GM21825 (cell line): Measurements from ENCODE around the gene TRAPPC10.

Source experiments
- ATAC-seq: cut with Tn5 transposase; IDR thresholded peaks from one replicate; pipeline ENCODE4 v1.9.1; 2021; ENCODE audit warnings: mild to moderate bottlenecking, moderate library complexity; ENCODE audit not compliant: unreplicated experiment

TRAPPC10 gene, protein sequence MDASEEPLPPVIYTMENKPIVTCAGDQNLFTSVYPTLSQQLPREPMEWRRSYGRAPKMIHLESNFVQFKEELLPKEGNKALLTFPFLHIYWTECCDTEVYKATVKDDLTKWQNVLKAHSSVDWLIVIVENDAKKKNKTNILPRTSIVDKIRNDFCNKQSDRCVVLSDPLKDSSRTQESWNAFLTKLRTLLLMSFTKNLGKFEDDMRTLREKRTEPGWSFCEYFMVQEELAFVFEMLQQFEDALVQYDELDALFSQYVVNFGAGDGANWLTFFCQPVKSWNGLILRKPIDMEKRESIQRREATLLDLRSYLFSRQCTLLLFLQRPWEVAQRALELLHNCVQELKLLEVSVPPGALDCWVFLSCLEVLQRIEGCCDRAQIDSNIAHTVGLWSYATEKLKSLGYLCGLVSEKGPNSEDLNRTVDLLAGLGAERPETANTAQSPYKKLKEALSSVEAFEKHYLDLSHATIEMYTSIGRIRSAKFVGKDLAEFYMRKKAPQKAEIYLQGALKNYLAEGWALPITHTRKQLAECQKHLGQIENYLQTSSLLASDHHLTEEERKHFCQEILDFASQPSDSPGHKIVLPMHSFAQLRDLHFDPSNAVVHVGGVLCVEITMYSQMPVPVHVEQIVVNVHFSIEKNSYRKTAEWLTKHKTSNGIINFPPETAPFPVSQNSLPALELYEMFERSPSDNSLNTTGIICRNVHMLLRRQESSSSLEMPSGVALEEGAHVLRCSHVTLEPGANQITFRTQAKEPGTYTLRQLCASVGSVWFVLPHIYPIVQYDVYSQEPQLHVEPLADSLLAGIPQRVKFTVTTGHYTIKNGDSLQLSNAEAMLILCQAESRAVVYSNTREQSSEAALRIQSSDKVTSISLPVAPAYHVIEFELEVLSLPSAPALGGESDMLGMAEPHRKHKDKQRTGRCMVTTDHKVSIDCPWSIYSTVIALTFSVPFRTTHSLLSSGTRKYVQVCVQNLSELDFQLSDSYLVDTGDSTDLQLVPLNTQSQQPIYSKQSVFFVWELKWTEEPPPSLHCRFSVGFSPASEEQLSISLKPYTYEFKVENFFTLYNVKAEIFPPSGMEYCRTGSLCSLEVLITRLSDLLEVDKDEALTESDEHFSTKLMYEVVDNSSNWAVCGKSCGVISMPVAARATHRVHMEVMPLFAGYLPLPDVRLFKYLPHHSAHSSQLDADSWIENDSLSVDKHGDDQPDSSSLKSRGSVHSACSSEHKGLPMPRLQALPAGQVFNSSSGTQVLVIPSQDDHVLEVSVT

DNA sequence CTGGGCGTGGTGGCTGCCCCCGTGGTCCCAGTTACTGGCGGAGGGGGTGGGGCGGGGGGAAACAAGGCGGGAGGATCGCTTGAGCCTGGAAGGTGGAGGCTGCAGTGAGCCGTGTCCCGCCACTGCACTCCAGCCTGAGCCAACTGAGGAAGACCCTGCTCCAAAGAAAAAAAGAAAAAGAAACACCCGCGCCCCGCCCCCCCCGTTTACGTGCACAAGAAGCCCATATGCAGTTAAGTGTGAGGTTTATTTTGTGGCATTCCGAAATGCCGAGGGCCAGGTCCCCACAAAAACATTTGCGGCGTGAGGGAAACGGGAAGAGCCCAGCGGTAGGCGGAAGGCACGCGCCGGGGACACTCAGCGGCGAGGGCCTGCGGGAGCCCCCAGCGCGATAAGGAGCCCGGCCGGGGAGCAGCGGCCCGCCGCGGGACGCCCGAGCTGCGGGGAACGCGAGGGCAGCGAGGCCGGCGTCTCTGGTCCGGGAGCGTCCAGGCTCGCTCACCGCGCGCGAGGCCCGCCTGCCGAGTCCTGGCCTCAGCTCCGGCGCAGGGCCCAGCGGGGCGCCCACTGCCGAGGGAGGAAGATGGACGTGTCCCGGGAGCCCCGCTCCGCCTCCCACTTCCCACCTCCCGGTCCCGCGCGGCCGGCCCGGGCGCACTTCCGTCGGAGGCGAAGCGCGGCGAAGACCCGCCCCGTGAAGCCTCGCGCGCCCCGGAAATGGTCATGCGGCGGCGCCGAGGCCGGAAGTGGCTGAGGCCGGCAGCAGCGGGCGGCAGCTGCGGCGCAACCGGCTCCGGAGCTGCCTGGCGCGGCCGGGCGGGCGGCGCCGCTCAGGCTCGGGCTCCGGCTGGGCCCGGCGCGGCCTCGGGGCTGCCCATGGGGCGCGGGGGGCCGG lies at the start of gene TRAPPC10:
Gene TRAPPC10 (plus strand): TSS at position 731 of the 895 bp plus-strand sequence. CDS start 185 bp downstream, outside the sequence.
- ATAC-seq, result peak; percentile 60

DNA sequence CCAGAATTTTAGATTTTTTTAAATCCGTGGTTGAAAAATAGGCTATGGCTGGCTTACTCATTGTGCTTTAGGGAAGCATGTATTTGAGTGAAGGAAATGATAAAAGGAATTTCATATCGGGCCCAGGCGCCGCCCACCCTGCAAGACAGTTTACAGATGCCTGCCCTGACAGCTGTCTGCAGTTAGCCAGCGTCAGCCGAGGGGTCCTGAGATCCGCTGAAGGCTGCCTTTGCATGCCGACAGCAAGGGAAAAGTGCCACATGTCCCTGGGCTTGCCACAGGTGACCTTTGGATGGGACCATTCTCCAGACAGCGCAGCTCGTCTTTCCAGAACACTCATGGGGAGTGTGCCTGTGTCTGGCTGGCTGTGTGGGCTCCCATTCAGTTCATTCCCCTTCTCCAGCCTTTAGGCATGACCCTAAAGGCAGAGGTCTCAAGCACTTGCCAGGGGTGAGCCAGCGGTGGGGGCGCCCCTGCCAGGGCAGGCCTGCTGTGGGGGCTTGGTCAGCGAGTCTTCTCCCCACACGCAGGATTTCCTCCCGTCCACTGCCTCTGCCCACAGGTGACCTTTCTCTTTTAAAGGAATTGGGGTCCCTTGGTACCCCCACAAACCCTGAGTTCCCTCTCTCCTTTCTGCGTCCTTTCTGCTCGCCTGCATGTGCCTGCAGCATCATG lies 46.1 kb upstream of the TRAPPC10 start:
- ATAC-seq, result no peak

DNA sequence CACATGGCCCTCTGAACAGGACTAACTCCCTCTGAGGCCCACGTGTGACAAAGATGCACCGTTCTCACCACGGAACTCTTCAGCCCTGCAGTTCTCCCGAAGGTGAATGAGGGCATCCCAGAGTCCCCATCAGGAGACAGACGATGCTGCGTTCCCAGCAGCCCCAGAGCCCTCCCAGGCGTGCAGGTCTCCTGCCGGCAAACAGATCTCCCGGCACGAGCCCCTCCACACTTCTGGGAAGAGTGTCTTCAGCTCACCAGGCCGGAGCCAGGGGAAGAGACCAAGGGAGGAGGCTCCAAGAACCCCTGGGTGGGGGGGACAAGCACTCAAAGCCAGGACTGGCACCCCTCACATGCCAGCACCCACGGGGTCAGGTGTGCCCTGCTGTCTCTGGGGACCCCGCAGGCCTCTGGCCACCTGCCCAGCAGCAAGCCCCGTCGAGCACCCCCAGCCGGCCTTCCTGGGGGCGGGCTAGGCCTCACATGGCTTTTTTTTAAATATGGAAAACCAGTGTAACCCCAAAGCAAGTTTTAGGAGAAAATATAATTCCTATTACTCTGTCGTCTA lies 45.1 kb upstream of the TRAPPC10 start:
- ATAC-seq, result no peak

DNA sequence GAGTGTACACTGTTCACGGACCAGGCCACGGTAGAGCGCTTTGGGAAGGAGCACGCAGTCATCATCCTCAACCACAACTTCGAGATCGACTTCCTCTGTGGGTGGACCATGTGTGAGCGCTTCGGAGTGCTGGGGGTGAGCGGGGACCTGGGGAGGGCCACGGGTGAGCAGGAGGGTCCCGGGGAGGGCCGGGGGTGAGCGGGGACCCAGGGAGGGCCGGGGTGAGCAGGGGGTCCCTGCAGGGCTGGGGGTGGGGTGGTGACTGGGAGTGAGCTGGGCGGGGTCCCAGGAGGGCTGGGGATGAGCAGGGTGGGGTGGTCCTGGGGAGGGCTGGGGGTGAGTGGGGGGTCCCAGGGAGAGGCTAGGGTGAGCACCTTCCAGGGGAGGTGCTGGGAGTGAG lies 44.1 kb upstream of the TRAPPC10 start:
- ATAC-seq, result no peak

DNA sequence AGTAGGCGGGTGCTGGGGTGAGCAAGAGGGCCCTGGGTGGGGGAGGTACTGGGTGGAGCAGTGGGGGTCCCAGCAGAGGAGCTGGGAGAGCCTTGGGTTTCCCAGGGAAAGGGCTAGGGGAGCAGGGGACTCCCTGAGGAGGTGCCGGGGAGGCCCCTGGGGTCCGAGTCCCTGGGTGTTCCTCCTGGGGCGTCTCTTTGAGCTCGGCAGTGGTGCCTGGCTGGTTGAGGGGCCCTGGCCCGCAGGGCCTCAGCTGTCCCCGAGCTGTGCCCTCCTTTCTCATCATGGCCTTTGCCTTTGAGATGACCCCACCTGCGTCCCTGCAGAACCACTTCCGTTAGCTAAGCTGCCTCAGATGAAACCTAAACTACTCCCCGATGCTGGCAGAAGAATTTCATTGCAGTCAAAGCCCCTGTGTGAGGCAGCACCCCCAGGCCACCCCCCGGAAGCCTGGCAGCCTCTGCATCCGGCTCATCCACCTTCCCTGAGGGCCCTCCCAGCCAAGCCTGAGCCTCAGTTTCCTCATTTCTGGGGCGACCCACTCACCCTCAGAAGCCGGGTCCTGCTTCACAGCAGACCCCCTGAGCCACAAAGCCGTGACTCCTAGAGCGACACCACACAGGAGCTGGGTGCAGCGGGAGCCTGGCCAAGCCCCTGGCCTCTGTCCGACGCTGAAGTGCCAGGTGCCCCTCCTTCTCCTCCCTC lies 43.5 kb upstream of the TRAPPC10 start:
- ATAC-seq, result no peak

DNA sequence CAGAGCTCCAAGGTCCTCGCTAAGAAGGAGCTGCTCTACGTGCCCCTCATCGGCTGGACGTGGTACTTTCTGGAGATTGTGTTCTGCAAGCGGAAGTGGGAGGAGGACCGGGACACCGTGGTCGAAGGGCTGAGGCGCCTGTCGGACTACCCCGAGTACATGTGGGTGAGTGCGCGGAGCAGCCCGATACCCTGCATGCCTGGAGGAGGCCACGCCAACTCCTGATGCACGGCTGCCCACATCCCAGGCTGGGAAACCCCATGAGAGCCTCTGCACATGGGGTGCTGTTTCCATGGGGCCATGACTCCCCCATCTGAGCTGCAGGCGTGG lies 43.0 kb upstream of the TRAPPC10 start:
- no peak for ATAC-seq

- ATAC-seq, result no peak
Observed at GRCh38 chr21:43970551-43970950, 41.6 kb upstream of the TRAPPC10 start.

DNA sequence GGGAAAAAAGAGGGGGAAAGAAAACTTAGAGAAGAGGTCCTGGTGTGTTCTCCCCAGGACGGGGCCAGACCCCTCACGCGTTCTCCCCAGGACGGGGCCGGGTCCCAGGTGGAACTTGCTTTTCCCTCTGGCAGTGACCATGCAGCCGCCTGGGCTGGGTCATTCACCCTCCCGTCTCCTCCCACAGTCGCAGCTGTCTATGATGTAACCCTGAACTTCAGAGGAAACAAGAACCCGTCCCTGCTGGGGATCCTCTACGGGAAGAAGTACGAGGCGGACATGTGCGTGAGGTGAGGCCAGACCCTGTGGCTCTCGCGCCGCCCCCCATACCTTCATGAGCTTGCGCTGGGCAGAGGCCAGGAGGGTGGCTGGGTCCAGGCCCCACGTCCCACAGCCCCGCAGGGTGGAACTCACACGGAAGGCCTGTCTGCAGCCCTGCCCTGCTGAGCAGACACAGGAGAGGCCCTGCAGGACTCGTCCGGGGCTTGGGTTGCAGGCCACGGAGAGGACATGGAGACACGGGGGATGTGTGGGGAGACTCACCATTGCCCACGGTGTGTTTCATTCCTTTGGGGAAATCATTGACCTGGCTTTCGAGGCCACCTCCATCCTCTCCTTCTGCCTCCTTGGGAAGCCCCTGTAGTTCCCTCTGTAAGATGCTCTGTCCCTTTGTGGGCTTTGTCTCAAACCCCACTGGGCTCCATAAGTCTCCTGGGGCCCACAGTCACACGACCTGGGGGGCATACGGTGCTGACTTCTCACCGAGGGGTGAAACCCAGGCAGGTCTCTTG lies 40.7 kb upstream of the TRAPPC10 start:
- ATAC-seq, result no peak

- no peak for ATAC-seq
Observed at GRCh38 chr21:43971992-43972255, 40.2 kb upstream of the TRAPPC10 start.

- no peak for ATAC-seq
Observed at GRCh38 chr21:43972850-43973633, 39.1 kb upstream of the TRAPPC10 start.

- ATAC-seq, result no peak
Observed at GRCh38 chr21:43973634-43973955, 38.5 kb upstream of the TRAPPC10 start.

DNA sequence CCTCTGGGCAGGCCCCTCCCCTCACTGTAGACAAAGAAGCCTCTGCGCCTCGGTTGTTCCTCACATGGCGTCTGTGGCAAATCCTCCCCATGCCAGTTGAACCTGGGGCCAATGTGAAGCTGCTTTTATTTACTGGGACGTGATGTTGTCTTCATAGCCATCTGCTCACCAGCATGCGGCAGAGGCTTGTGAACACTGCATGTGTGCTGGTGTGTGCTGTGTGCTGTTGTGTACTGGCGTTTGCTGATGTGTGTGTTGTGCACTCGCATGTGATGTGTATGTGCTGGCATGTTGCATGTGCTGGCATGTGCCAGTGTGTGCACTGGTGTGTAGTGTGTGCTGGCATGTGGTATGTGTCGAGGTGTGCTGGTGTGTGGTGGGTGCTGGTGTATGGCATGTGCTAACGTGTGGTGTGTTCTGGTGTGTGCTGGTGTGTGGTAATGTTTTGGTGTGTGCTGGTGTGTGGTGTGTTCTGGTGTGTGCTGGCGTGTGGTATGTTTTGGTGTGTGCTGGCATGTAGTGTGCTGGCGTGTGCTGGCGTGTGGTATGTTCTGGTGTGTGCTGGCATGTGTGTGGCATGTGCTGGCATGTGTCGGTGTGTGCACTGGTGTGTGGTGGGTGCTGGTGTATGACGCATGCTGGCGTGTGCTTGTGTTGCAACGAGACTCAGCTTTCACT lies 37.2 kb upstream of the TRAPPC10 start:
- no peak for ATAC-seq

DNA sequence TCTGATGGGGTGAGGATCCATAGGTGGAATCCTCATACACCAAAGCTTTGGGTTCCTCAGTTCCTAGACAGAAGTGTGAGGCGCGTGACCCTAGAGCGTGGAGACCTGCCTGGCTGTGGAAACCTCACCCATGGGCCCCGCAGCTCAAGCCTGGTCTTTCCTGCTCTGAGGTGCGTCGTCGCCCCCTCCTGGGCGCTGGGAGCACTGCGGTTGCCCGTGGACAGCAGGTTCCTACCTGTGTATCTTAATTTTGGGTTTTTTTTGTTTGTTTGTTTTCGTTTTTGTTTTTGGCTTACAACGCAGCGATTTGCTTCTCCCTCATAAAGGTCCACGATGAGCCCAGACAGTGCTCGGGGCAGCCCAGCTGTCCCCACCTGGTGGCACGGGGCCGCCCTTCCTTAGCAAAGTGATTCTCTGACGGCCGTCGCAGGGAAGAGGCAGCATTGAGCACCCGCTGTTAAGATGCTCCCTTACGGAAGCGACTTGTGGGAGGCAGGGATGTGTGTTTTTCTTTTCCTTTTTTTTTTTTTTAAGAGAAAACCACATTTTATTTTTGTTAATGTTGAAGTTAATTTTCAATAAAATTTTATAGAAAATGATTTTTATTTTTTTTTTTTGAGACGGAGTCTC lies 36.5 kb upstream of the TRAPPC10 start:
- ATAC-seq, result no peak

DNA sequence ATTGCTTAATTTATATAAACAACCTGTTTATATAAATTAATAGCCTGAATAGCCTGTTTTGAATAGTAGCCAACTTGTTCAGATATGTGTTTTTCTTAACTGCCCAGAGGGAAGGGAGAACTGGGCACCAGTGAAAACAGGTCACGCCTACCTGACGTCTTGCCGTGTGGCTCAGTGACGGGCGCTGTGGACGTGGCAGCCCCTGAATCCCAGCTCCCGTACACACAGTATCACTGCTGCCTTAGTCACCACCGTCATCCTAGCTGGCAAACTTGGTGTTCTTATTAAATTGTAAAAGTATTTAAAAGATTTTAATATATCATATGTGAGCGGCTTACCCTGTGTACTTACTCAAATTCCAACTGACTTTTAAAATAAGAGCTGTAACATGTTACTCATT lies 35.4 kb upstream of the TRAPPC10 start:
- ATAC-seq, result no peak

- no peak for ATAC-seq
Observed at GRCh38 chr21:43978060-43978459, 34.0 kb upstream of the TRAPPC10 start.

- ATAC-seq, result no peak
Observed at GRCh38 chr21:43979654-43980053, 32.5 kb upstream of the TRAPPC10 start.
